GM13977 (cell line): ENCODE measurements around the gene EXOC4.
"Not testable (repeated sequence)": the region's sequence is repeated elsewhere in the genome, so short reads cannot be mapped to it uniquely, and the experiment has no call there.

Source experiments
- DNase-seq: peaks from one replicate; pipeline ENCODE4 v3.0.0; 2012; ENCODE audit warnings: low spot score
- in situ Hi-C: fragments of 300-500 bp; cut with MboI; formaldehyde crosslinking; loops from one replicate; pipeline ENCODE4 v1.12.0; 2022; ENCODE audit warnings: low sequenced_read_pairs, low pct_unique_long_range_greater_than_20kb, mixed read lengths, inconsistent platforms; ENCODE audit not compliant: unreplicated experiment
- TF ChIP-seq, protein P1 (sequence below): IDR thresholded peaks from 2 replicates; pipeline ENCODE4 v1.5.1; 2012; ENCODE audit warnings: mild to moderate bottlenecking, control low read depth; ENCODE audit not compliant: insufficient read depth; ENCODE audit errors: extremely low read depth, missing control alignments

Gene EXOC4

DNA sequence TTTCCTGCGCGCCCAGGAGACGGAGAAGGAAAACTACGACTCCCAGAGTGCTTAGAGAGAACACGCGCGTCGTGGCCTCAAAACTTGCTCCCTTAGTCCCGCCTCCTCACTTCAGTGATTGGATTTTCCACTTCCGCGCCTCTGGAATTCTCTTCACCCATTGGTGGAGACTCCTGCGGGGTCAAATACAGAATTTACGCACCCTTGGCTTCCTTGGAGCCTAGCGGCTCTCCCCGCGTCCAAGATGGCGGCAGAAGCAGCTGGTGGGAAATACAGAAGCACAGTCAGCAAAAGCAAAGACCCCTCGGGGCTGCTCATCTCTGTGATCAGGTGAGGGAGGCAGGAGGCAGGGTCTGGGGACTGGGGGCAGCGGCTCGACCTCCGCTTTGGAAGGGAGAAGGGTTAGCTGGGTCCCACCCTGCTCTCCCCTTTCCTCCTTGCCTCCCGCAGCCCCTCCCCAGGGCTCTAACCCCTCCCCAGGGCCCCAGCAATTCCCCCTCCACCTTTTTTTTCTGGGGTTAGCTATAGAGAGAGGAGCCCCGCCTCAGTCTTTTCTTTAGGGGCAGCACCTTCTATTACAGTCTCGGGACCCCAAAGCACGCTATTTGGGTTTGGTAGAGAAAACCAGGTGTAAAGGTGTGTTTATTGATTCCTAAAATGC, at the start of gene EXOC4:
Gene EXOC4 (plus strand): TSS at position 221 of the 661 bp plus-strand sequence.
- TF ChIP-seq, protein P1, sequence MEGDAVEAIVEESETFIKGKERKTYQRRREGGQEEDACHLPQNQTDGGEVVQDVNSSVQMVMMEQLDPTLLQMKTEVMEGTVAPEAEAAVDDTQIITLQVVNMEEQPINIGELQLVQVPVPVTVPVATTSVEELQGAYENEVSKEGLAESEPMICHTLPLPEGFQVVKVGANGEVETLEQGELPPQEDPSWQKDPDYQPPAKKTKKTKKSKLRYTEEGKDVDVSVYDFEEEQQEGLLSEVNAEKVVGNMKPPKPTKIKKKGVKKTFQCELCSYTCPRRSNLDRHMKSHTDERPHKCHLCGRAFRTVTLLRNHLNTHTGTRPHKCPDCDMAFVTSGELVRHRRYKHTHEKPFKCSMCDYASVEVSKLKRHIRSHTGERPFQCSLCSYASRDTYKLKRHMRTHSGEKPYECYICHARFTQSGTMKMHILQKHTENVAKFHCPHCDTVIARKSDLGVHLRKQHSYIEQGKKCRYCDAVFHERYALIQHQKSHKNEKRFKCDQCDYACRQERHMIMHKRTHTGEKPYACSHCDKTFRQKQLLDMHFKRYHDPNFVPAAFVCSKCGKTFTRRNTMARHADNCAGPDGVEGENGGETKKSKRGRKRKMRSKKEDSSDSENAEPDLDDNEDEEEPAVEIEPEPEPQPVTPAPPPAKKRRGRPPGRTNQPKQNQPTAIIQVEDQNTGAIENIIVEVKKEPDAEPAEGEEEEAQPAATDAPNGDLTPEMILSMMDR, result no peak
- peak; percentile 87 for DNase-seq
- in situ Hi-C loops, result no loop called here

DNA sequence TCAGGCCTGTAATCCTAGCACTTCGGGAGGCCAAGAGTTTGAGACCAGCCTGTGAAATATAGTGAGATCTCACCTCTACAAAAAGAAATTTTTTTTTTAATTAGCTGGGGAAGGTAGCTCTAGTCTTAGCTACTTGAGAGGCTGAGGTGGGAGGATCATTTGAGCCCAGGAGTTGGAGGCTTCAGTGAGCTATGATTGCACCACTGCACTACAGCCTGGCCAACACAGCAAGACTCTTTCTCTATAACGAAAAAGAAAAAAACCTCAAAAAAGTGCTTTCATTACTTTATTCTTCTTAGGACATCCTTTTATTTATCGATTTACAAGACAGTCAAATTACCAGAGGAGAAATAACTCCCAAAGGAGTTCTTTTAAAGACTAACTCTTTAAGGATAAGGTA, 49.4 kb upstream of the EXOC4 start:
- no peak for DNase-seq
- in situ Hi-C loops, result no loop called here
- TF ChIP-seq, protein P1, result no peak

GRCh38 chr7:133207687-133208086, 45.2 kb upstream of the EXOC4 start:
- TF ChIP-seq, protein P1, result peak; percentile 37
- in situ Hi-C loops, result no loop called here

DNA sequence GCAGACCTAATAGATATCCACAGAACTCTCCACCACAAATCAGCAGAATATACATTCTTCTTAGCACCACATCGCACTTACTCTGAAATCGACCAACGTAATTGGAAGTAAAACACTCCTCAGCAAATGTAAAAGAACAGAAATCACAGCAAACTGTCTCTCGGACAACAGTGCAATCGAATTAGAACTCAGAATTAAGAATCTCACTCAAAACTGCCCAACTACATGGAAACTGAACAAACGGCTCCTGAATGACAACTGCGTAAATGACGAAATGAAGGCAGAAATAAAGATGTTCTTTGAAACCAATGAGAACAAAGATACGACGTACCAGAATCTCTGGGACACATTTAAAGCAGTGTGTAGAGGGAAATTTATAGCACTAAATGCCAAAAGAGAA, 42.1 kb upstream of the EXOC4 start:
- in situ Hi-C loops, DNase-seq: not testable (repeated sequence)

More at GRCh38 chr7:133207687-133208086, 45.2 kb upstream of the EXOC4 start:
- DNase-seq, result peak; percentile 29

- DNase-seq, in situ Hi-C loops: not testable (repeated sequence)
Observed at GRCh38 chr7:133213772-133214171, 39.1 kb upstream of the EXOC4 start.

DNA sequence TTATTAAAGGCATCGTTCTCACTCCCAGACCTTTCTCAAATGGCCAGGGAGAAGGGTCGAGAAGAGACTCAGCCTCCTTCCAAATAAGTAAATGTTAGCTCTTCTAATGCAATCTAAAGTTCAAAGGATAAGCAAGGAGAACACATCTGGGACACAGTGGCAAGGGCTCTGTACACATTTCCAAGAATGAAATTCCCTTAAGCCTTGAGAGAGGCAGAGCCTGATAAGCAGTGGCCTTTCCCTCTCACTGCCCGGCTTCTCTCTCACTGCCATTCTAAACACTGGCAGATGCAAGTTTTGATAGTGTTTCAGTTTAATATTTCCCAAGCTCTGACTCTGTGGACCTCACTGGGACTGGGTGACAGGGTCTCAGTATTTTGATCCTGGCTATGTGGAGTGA, 35.1 kb upstream of the EXOC4 start:
- in situ Hi-C loops, result no loop called here
- TF ChIP-seq, protein P1, result no peak
- no peak for DNase-seq

DNA sequence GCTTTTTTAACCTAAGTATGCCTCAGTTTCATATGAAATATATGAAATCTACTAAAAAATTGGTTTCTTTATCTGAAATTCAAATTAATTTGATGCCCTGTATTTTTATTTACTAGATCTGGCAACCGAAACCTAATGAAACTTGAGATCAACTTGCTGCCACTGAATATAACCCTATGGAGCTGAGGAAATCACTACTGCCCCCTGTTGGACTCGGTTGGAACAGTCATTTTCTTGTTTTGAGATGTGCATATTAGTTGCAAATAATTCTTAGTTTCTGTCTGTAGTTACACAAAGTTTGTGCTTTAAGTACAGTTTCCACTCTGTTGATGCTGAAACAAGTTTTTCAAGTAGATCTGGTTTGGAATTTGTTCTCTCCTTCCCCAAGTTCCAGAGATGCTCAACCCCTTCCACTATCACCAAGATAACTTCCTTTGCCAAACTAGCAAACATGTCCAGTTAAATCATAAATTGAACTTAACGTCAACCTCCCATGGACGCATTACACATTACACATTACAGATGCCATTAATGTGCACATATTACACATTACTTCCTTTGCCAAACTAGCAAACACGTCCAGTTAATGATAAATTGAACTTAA, 22.2 kb upstream of the EXOC4 start:
- in situ Hi-C loops, result no loop called here
- TF ChIP-seq, protein P1, result peak; percentile 79
- DNase-seq, result peak; percentile 43
